Measurements from ENCODE around the gene NDC80. TPM values are rescaled to one million over a fixed set of nuclear protein-coding genes. Genes with fewer than 3 reads are reported as not detected.

NDC80 gene
- total and polyA plus RNA-seq, 8 donors: 1.7 to 47.6 (median 22.3) TPM

DNA sequence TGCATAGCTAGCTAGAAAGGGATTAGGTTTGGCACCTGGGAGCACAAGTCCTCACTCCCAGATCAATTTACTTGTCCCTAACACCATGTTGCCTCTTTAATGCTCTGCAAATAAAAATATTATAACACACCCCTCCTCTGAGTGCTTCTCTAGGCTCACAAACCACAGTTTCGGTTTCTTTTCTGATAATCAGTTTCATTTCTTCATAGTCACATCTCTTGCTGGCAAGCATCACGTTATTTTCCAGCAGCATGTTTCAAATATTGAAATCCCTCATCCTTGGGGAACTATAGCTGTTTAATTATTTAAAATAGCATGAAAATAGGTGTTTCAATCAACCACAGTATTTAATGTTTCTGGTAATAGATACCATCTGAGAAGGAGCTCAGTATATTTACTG lies 70.3 kb downstream of the NDC80 start:
- no peak for DNase-seq
- TF ChIP-seq, protein P1, sequence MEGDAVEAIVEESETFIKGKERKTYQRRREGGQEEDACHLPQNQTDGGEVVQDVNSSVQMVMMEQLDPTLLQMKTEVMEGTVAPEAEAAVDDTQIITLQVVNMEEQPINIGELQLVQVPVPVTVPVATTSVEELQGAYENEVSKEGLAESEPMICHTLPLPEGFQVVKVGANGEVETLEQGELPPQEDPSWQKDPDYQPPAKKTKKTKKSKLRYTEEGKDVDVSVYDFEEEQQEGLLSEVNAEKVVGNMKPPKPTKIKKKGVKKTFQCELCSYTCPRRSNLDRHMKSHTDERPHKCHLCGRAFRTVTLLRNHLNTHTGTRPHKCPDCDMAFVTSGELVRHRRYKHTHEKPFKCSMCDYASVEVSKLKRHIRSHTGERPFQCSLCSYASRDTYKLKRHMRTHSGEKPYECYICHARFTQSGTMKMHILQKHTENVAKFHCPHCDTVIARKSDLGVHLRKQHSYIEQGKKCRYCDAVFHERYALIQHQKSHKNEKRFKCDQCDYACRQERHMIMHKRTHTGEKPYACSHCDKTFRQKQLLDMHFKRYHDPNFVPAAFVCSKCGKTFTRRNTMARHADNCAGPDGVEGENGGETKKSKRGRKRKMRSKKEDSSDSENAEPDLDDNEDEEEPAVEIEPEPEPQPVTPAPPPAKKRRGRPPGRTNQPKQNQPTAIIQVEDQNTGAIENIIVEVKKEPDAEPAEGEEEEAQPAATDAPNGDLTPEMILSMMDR (IDR thresholded peaks at IDR 0.05): no peak
- intact Hi-C loops (cut with DNase I): no loop called here
- Histone ChIP-seq H3K36me3 (no peaks in the 10 kb centered on the region), H3K27me3 (no peaks in the 10 kb centered on the region), H3K9me3 (no peaks in the 10 kb centered on the region), H3K27ac (peak overlapping the region; percentile 22 to 63), H3K4me1 (peaks cover 0 to 77% of the 10 kb centered on the region in 2 donors), H3K4me3 (no peak overlapping the region)
- ATAC-seq: peak; percentile 74

DNA sequence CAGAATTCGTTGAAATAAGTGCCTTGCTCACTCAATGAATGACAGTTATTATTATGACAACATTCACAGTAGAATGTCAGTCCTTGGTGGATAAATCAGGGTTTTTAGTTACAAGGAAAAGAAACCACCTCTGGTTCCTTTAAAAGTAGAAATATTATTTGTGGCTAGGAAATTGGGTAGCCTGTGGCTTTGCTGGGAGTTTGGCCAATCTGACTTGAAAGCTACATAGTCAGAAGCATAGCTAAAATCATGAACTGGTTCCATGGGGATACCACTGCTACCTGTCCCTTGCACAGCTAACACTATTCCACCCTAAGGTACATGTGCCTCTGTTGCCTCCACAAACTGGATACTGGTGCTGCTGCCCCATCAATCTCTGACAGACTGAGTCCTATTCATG lies 71.4 kb downstream of the NDC80 start:
- peaks cover 0 to 68% of the 10 kb centered on the region in 2 donors for H3K4me1 ChIP-seq
- no peaks in the 10 kb centered on the region for H3K36me3 ChIP-seq
- TF ChIP-seq, protein P1 (IDR thresholded peaks at IDR 0.05): no peak
- H3K27me3 ChIP-seq: no peaks in the 10 kb centered on the region
- intact Hi-C loops (cut with DNase I): no loop called here
- ATAC-seq (no peak), DNase-seq (no peak)
- H3K27ac ChIP-seq: peak overlapping the region in 1 of 2 donors; percentile 24
- no peak overlapping the region for H3K4me3 ChIP-seq
- H3K9me3 ChIP-seq: no peaks in the 10 kb centered on the region

DNA sequence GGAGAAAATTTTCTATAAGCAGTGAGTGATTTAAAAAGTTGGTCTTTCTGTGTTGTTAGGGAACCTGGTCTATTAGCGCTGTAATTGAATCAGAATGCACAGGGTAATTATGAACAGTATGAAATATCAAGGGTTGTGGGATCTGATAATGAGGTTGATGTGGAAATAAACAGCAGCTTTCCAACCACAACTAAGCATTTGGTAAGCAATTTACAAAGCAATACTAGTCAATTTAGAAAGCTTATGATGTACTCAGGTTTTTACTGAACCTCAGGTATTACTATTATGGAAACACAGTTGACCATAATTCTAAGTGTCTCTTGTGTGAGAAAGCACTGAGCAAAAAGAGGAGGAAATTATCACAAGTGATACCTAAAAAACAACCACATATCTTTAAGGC lies 73.2 kb downstream of the NDC80 start:
- H3K4me1 ChIP-seq: peaks cover 0 to 53% of the 10 kb centered on the region in 2 donors
- TF ChIP-seq, protein P1 (IDR thresholded peaks at IDR 0.05): no peak
- DNase-seq: no peak
- H3K36me3 ChIP-seq: no peaks in the 10 kb centered on the region
- no peaks in the 10 kb centered on the region for H3K27me3 ChIP-seq
- H3K4me3 ChIP-seq: no peak overlapping the region
- ATAC-seq: no peak
- no peaks in the 10 kb centered on the region for H3K9me3 ChIP-seq
- no peak overlapping the region for H3K27ac ChIP-seq
- intact Hi-C loops (cut with DNase I): no loop called here

DNA sequence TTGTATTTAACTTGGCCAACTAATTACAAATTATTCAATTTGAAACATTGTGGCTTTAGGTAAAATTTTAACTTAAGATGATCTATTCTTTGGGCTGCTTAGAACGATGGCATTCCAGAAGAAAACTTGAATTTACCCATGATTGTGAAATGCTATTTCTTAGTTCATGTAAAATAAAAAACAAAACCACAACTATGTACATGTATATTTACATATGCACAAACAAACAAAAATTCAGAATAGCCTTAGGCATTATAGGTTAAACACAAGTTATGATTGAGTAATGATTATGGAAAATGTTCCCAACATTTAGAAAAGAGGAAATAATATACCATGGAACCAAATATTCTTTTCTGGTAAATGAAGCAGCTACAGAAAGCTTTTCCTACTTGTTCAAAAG lies 80.6 kb downstream of the NDC80 start:
- ATAC-seq (no peak), DNase-seq (no peak)
- H3K4me3 ChIP-seq: no peak overlapping the region
- no peaks in the 10 kb centered on the region for H3K36me3 ChIP-seq
- TF ChIP-seq, protein P1 (IDR thresholded peaks at IDR 0.05): no peak
- no peak overlapping the region for H3K27ac ChIP-seq
- H3K4me1 ChIP-seq: peaks cover 0 to 19% of the 10 kb centered on the region in 2 donors
- intact Hi-C loops (cut with DNase I): no loop called here
- no peaks in the 10 kb centered on the region for H3K27me3 ChIP-seq
- no peaks in the 10 kb centered on the region for H3K9me3 ChIP-seq

DNA sequence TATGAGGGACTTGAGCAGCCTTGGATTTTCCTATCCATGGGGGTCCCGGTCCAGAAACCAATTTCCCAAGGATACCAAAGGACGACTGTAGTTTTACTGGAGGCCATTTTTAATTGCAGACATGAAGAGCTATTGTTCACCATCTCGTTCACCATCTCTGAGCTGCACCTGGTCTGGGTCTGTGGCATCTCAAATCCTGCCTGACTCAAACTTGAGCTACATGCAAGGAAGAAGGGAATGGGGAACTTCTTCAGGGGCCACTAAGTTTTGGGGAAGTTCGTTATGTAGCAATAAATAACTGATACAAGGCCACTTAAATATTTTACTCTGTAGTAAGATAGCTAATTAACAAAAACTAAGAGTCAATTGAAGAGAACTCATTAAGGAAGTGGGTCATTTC lies 82.1 kb downstream of the NDC80 start:
- intact Hi-C loops (cut with DNase I): no loop called here
- H3K27me3 ChIP-seq: no peaks in the 10 kb centered on the region
- H3K27ac ChIP-seq: peak overlapping the region in 1 of 2 donors; percentile 99

More for the DNA sequence above, 82.1 kb downstream of the NDC80 start:
- Histone ChIP-seq H3K4me1 (peaks cover 6 to 34% of the 10 kb centered on the region in 2 donors), H3K4me3 (no peak overlapping the region), H3K9me3 (no peaks in the 10 kb centered on the region), H3K36me3 (no peaks in the 10 kb centered on the region)
- no peak for ATAC-seq
- DNase-seq: no peak
- TF ChIP-seq, protein P1 (IDR thresholded peaks at IDR 0.05): no peak
